HG02973 (cell line): Measurements from ENCODE around the gene PDZK1IP1.
A peak's percentile ranks its signal among the peaks of the same experiment; 100 is the strongest.
"Not testable (repeated sequence)": the region's sequence is repeated elsewhere in the genome, so short reads cannot be mapped to it uniquely, and the experiment has no call there.

ENCODE experiments used
- ATAC-seq: cut with Tn5 transposase; IDR thresholded peaks from one replicate; pipeline ENCODE4 v1.9.1; 2021; ENCODE audit warnings: moderate library complexity; ENCODE audit not compliant: unreplicated experiment

The PDZK1IP1 gene

DNA sequence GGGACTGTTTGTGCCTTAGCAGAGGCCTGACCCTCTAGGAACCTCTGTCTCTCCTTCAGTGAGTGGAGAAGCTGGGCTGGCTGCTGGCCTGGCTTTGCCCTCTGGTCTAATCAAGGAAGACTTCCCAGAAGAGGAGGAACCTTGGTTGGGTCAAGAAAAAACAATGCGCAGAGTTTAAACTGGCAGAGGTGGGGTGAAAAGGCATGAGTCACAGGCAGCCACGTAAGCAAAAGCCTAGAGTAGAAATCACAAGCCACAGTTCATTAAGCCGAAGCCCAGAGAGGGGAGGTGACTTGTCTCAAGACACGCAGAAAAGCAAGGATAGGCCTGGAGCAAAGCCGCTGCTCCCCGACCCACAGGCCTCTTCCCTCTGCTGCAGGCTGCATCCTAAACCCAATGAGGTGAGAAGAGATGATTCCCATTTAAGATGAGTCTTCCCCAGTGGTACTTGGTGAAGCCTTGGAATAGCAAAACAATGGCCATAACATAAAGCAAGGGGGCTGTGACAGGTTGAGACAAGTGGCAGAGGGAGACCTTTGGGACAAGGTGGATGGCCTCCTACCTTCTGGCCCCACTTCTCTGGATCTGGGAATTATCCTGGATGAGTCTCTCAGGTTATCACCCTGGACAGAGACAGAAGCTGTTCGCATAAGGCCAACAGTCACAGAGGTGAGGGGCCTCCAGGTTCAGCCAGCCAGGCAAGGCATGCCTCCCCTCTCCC is 7.7 kb downstream of the PDZK1IP1 start:
- ATAC-seq: no peak

DNA sequence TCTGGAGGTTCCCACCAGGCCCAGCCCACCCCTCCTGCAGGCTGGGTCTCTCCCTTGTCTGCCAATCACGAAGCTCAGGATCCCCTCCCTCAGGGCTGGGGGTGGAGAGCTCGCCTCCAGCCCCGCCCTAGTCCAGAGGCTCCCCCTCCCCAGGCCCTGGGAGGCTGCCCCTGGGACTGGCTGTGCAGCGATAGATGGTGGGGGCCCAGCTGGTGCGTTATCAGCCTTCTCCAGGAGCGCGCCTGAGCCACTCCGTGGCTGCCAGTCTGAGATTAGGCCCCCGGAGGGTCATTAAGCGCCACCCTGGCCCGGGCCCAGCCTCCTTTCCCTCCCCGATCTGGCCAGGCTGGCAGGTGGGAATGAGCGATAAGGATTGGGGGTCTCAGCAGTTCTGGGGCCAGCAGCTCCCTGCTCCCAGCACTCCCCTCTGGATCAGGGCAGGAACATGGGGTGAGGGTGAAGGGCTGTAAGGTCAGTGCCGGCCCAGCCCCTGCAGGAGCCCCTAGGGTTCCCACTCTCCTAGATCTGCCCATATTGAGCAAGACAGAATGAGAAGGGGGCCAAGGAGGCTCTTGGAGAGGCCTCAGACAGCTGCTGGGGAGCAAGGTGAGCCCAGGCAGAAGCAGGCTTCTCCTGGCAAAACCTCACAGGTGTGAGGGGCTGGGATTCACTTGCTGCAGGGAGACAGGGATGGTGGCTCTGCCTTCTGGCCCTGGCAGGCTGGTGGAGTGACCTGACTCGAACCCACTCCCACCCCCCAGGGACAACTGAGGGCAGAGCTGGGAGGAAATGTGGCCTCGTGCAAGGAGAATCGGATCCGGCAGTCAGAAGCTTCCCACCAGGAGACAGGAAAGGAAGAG is 8.5 kb downstream of the PDZK1IP1 start:
- ATAC-seq: no peak

DNA sequence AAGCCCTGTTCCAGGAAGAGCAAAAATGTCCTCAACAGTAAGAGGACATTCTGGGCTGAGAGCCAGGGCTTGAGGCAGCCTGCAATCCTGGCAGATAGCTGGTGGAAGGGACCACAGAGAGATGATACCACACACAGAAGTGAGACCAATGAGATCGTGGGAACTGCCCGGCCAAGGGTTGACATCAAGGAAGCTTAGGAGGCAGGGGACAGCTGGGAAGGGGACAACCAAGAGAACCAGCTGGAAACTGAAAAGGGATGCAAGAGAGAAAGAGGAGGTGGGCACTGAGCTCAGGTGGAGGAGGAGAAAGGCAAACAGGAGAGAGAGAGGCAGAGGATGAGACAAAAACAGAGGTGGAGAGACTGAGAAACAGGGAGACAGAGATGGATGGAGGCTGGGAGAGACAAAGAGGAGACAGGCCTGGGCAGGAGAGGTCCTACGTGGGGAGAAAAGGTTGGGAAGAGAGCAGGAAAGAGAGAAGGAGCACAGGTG is 9.2 kb downstream of the PDZK1IP1 start:
- no peak for ATAC-seq

DNA sequence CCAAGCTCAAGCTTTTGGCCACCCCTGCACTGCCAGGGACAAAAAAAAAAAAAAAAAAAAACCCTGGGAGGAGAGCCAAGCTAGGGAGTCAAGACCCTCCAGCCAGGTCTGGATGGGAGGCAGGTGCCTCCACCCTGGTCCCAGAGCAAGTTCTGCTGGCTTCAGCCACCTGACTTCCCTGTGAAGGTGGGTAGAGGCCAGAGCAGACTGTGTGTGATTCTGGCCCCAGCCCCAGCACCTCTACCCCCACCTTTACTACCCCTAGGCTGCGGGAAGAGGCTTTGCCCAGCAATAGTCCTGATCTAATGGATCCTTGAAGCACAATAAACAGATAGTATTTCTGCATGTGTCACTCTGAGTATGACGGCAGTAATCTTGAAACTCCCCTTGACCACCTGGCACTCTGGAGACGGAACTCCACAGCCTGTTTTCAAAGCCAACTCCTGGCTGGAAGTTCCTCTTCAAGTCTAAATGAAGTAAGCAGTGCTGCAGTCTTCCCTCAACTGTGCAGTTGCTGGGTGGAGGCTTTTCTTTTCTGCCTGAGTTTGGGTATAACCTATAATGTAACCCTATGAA is 9.8 kb downstream of the PDZK1IP1 start:
- ATAC-seq: no peak

DNA sequence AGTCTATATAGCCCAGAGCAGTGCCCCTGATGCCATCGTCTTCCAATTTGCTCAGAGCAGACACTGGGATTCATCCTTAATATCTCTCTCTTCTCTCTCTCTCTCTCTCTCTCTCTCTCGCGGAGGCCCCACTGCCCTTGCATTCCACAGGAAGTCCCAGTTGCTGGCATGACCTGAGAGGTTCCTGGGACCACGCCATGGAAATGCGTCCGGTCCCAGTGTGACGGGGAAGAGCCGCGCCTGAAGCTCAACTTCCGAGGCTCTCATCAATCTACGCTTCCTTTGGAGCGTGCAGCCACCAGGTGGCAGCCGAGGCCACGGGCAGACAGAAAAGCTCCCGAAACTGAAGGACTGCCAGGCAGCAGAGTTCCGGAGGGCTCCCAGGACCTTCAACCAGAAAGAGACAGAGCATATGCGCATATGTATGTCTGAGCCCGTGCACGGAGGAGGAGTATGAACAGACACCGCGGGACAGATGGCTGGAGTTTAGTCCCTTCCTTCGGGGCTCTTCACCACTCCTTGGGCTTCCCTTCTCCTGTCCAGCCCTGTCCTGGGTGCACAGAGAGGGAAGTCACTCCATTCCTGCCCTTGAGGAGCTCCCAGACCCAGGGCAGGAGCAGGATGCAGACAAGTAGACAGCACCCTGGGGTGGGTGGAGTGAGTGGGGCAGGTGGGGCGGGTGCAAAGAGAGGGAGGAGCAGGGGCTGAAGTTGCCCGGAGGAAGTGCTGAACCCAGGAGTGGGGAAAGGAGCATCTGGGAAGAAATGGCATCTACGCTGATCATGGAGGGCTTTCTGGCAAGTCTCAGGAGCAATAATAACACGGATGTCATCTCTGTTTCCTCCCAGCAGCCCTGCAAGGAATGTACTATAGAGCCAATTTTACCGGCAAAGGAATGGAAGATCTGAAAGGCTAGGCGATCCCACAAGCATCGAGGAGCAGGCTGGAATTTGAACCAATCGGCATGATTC is 10.5 kb downstream of the PDZK1IP1 start:
- peak; percentile 84 for ATAC-seq

DNA sequence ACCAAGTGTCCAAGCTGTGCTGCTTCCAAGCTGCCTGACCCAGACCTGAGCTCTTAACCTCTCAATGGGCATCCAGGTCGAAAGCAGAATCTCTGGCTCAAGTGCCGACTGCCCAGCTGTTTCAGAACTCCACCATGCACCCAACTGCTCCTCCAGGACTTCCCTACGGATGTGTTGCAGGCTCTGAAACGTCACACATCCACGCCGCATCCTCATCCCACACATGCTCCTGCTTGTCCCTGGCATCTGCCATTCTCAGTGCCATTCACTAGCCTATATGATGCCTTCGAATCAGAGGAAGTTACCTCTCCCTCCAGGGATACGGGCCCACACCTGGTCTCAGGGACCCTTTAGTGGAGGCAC is 11.2 kb downstream of the PDZK1IP1 start:
- no peak for ATAC-seq

DNA sequence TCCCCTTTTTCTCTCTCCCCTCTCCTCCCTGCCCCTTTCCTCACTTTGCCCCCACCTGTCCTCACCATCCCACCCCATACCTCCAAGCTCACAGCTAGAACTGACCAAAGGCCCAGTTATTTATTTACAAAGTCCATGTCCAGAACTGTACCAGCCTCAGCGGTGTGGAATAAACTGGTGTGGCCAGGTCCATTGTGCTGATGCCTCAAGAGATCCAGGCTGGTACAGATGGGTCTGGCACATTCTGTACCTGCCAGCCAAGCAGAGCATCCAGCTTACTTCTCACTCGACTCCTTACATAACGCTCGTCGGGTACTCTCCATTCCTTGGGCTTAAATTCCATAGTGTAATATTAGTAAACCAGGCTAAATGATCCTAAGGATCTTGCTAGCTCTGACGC is 11.8 kb downstream of the PDZK1IP1 start:
- ATAC-seq: no peak

DNA sequence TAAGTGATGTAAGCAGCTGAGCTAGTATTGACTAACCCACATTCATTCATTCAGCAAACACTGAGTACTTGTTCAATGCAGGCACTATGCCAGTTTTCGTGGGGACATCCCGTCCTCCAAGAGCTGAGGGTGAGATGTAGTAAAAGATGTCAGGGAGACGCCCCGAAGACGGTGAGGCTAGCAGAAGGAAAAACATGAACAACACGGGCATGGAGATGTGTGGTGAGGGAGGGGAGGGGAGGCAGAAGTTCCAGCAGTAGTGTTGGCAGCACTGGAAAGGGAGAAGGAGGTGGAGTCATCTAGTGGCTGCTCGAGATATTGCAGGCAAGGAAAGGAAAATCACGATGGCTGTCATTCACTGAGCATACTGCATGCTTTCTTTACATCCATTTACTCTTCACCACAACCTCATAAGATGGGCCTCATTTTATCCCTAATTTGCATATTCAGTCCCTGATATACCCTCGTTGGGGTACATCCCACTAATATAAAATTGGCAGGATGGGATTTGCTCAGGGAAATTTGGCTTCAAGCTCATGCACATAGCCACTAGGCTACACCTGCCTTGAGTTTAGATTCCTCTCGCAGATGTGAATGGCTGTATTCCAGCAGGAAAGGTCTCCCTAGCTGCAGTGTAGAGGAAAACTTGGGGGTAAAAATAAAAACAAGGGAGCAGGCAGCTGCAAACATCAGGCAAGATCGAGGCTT is 14.5 kb downstream of the PDZK1IP1 start:
- ATAC-seq: peak; percentile 55

DNA sequence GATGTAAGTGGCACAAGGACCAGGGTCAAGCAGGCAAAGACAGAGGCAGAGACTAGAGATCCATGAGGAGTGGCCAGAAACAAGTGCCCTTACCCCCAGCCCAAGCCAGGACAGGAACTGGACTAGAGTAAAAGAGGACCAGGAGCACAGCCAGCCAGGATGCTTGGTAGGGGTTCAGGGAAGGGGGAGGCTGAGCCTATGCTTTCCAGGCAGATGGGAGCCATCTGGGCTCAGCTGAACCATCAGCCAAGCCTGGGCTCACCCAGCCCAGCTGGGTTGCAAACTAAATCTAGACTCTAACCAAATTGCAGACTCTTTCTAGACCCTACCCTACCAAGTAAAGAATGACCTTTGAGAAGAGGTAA is 15.2 kb downstream of the PDZK1IP1 start:
- ATAC-seq: no peak

DNA sequence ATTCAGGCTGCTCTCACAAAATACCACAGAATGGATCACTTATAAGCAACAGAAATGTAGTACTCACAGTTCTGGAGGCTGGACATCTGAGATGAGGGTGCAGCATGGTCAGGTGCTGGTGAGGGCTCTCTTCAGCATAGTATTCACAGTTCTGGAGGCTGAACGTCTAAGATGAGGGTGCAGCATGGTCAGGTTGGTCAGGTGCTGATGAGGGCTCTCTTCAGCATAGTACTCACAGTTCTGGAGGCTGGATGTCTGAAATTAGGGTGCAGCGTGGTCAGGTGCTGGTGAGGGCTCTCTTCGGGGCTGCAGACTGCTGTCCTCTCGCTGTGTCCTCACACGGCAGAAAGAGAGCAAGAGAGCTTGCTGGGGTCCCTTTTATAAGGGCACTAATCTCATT is 17.1 kb downstream of the PDZK1IP1 start:
- ATAC-seq: no peak

DNA sequence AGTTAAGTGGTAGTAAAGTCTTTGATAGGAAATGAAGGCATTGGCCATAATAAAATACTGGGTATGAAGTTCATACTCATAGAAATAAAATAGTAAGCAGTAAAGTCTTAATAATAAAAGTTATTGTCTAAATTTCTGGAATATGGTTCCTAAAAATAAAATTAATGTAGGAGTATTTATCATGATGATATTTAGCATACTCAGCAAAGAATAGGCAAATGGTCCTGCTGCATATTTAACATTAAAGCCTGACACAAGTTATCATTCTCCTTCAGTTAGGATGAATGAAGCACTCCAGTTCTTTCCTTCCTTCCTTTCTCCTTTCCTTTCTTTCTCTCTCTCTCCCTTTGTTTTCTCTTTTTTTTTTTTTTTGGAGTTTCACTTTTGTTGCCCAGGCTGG is 25.3 kb downstream of the PDZK1IP1 start:
- ATAC-seq: no peak

DNA sequence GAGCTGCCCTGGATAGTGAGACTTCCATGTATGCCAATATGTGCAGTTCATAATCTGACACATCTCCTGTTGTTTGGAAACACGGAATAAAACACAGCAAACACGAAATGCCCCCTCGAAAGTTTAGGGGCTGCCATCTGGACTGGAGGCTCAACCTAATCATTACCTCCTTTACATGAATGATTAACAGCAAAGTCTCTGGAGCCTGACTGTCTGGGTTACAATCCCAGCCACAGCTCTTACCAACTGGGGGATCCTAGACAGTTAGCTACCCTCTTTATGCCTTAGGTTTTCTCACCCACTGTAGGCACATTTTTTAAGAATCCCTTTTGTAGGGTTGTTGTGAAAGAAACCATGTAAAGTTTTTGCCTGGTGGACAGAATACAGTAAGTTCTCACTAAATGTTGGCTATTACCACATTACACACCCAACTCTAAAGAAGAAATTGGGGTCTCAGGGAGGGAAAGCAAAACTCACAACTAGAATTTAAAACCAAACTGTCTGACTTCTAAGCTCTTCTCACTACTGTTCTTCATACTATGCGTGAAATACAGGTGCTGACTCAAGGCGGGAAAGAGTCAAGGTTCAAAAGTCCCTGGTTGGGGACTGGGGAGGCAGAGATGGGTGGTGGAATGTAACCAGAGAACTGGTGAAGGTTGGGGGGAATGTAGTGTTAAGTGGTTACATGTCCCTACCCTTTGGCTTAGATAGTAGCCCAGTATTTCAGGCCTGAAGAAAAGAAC is 28.4 kb downstream of the PDZK1IP1 start:
- ATAC-seq: no peak

DNA sequence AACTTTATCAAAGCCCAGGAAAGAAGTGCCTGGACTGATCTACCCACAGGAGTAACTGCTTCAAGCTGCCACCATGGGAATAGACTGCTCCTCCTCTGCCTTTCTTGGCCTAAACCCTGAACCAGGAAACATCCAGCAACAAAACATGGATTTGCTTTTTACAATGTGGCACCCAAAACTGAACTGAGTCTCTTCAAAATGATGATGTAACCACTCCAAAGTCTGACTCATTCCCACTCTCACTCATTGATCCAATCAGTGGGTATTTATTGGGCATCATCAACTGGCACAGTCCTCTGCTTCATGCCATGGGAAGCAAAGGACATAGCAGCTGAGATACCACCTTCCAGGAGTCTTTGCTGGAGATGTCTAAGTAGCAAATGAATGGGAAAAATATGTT is 29.1 kb downstream of the PDZK1IP1 start:
- ATAC-seq: no peak

DNA sequence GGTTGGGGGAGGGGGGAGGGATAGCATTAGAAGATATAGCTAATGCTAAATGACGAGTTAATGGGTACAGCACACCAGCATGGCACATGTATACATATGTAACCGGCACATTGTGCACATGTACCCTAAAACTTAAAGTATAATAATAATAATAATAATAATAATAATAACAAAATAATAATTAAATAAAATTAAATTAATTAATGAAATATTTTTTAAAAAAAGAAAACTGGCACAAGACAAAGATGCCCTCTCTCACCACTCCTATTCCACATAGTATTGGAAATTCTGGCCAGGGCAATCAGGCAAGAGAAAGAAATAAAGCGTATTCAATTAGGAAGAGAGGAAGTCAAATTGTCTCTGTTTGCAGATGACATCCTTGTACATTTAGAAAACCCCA is 31.9 kb downstream of the PDZK1IP1 start:
- not testable (repeated sequence) for ATAC-seq

DNA sequence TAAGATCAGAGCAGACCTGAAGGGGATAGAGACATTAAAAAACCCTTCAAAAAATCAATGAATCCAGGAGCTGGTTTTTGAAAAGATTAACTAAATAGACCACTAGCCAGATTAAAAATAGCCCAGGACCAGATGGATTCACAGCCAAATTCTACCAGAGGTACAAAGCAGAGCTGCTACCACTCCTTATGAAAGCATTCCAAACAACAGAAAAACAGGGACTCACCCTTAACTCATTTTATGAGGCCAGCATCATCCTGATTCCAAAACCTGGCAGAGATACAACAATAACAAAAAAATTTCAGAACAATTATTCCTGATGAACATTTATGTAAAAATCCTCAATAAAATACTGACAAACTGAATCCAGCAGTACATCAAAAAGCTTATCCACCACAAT is 33.4 kb downstream of the PDZK1IP1 start:
- not testable (repeated sequence) for ATAC-seq

DNA sequence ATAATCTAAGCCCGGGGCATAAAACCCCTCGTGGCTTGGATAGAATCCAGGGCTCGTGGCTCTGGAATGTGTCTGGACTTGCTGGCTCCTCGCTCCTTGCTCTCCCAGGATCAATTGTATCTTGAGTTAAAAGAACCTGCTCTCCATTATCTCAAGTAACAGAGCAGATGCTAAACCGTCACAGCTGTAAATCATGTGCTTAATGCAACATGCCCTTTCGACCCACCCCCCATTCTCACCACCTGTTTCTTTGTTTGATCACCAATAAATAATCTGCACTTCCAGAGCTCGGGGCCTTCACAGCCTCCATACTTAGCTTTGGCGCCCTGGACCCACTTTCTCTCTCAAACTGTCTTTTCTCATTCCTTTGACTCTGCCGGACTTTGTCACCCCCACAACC is 40.7 kb downstream of the PDZK1IP1 start:
- ATAC-seq: not testable (repeated sequence)

DNA sequence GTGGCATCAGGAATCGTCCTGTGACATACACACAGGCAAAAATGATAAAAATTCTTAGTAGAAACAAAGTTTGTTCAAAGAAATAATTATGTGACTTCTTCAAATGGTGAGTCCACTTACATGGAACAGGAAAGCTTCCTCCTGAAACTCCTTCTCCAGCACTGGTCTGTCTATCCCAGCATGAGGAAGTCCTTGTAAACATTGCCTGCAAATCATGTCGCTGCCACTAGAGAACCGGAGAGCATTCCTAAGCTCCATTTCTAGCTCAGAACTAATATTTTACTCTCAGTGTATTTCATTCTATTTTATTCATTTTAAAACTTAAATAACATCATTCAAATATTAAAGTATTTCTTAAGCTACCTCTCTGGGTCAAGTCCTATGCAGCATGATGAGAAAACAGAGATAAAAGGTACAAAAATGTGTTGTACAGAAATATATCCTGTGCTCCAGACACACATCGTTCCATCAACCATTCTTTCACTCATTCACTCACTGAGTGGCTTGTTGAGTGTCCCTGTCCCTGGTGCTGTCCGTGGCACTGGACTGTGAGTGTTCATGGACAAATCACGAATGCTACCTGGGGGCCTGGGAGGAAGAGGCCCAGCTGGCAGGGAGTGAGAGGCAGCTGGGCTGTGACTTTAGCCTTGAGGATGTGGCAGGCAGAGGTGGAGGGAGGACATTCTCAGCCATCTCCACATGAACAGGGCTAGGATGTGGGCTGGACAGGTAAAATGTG is 42.6 kb downstream of the PDZK1IP1 start:
- no peak for ATAC-seq

DNA sequence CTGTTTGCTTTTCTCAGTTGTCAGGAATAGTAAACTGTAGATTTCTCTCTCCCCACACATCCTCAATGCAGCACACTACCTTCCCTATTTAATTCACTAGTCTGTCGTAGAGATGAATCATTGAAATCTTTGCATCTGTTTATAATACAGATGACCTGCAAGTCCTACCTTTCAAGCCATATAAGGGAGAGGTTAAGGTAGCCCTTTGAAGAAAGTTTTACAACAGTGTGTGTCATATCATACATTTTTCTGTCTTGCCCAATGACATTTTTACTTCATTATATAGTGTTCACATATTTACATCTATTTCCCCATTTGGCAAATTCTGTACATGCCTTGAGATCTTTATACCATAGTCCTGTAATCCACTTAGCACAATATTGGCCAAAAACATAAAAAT is 43.3 kb downstream of the PDZK1IP1 start:
- ATAC-seq: not testable (repeated sequence)

DNA sequence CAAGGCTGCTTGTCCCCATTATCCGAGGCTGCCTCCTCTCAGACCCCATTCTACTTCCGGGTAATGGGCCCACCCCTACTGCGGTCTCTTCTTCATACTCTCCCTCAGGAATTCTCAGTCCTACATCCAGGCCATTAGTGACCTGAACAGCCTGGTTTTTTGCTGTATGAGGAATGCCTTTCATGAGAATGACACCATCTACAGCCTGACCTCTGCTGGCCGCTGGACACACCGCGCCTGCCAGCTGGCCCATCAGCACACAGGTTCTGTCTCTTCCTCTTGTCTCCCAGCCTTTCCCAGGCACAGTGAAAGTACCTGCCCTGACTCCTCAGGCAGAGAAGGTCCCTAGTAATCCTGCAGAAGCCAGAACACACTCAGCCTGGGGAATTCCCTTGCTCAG is 46.2 kb downstream of the PDZK1IP1 start:
- not testable (repeated sequence) for ATAC-seq
